PFSK-1 (cell line): ENCODE measurements around the gene MYL4.

Source experiments
- SIN3A ChIP-seq: IDR thresholded peaks from 2 replicates; pipeline ENCODE4 v1.6.1; 2012; ENCODE audit warnings: mild to moderate bottlenecking, low read length, moderate library complexity, borderline replicate concordance; ENCODE audit not compliant: insufficient read depth
- TAF1 ChIP-seq: IDR thresholded peaks from 2 replicates; pipeline ENCODE4 v1.6.1; 2012; ENCODE audit warnings: low read length, control low read depth, borderline replicate concordance; ENCODE audit not compliant: insufficient read depth
- TF ChIP-seq, protein P1 (sequence below), 2 experiments: IDR thresholded peaks; 2 replicates each; pipeline versions ENCODE4 v1.6.1 to v1.8.0; 2011 to 2012; ENCODE audit warnings: low read depth in 2 of 2, low read length in 2 of 2, control low read depth in 1 of 2, inconsistent platforms in 1 of 2, mild to moderate bottlenecking in 1 of 2, moderate library complexity in 1 of 2; ENCODE audit not compliant: insufficient read depth in 1 of 2

DNA sequence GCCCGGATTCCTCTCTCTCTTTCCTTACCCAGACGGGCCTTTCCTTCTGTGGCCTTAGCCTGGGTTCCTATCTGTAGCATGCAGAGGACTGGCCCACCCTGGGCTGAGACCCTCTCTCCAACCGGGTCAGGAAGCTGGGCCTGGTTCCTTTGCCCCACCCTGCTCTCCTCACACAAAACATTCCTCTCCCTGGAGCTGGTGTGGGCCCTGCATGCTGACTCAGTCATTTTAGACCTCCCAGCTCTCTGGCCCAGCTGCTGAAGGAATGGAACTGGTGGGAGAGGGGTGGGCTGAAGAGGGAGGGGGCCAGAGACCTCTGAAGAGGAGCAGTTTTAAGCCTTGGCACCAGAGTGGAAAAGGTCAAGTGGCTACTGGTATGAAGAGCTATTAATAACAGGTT, 957 bp downstream of the MYL4 start:
- no peak for TF ChIP-seq SIN3A
- TF ChIP-seq, protein P1, sequence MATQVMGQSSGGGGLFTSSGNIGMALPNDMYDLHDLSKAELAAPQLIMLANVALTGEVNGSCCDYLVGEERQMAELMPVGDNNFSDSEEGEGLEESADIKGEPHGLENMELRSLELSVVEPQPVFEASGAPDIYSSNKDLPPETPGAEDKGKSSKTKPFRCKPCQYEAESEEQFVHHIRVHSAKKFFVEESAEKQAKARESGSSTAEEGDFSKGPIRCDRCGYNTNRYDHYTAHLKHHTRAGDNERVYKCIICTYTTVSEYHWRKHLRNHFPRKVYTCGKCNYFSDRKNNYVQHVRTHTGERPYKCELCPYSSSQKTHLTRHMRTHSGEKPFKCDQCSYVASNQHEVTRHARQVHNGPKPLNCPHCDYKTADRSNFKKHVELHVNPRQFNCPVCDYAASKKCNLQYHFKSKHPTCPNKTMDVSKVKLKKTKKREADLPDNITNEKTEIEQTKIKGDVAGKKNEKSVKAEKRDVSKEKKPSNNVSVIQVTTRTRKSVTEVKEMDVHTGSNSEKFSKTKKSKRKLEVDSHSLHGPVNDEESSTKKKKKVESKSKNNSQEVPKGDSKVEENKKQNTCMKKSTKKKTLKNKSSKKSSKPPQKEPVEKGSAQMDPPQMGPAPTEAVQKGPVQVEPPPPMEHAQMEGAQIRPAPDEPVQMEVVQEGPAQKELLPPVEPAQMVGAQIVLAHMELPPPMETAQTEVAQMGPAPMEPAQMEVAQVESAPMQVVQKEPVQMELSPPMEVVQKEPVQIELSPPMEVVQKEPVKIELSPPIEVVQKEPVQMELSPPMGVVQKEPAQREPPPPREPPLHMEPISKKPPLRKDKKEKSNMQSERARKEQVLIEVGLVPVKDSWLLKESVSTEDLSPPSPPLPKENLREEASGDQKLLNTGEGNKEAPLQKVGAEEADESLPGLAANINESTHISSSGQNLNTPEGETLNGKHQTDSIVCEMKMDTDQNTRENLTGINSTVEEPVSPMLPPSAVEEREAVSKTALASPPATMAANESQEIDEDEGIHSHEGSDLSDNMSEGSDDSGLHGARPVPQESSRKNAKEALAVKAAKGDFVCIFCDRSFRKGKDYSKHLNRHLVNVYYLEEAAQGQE (IDR thresholded peaks at IDR 0.05; ENCODE audit: insufficient read depth in 1 of 2, low read depth in 2 of 2, low read length in 2 of 2) = no peak
- TF ChIP-seq TAF1 = no peak
